IMR-90 (cell line): Measurements from ENCODE around the gene POFUT1. TPM values are rescaled to one million over a fixed set of nuclear protein-coding genes. Genes with fewer than 3 reads are reported as not detected.

Experiments
- ATAC-seq: fragments of 200-7000 bp; cut with Tn5 transposase; 2 replicates; pipeline ENCODE4 v1.9.1; 2020; ENCODE audit warnings: low read depth, mild to moderate bottlenecking, moderate library complexity
- BruUV-seq: library from RNA; stranded (reverse); fragments of 400-500 nt; replicated peaks from 2 replicates; lab custom pipeline; 2021; lab: Mats Ljungman, UMichigan
- CTCF ChIA-PET: fragments of 300-600 bp; formaldehyde crosslinking; extraction: SDS; loops from one replicate; lab custom pipeline; 2021; ENCODE audit warnings: antibody characterized with exemption; lab: Yijun Ruan, JAX
- POLR2A ChIA-PET: fragments of 300-600 bp; sonication (Branson Sonifier 250); formaldehyde crosslinking; loops from one replicate; lab custom pipeline; 2022; ENCODE audit warnings: antibody characterized with exemption; ENCODE audit not compliant: unreplicated experiment; lab: Charles Lee
- DNase-seq: peaks from one replicate; pipeline ENCODE4 v3.0.0; 2013
- H2AFZ ChIP-seq: replicated peaks from 2 replicates; pipeline ENCODE3; 2013; ENCODE audit warnings: low read length, mild to moderate bottlenecking; ENCODE audit not compliant: poor library complexity
- H2AK5ac ChIP-seq: 2 replicates; pipeline ENCODE4 v1.6.1; 2013; ENCODE audit warnings: low read depth, low read length, inconsistent platforms
- H2AK9ac ChIP-seq: replicated peaks from 2 replicates; pipeline ENCODE3; 2013; ENCODE audit warnings: mild to moderate bottlenecking, low read depth, low read length, moderate library complexity; ENCODE audit not compliant: poor library complexity
- H2BK120ac ChIP-seq: 2 replicates; pipeline ENCODE4 v1.6.1; 2013; ENCODE audit warnings: low read depth, low read length, inconsistent platforms
- H2BK15ac ChIP-seq: 3 replicates; pipeline ENCODE4 v1.6.1; 2013; ENCODE audit warnings: low read depth, low read length, inconsistent platforms
- H2BK20ac ChIP-seq: 2 replicates; pipeline ENCODE4 v1.6.1; 2013; ENCODE audit warnings: low read depth, mild to moderate bottlenecking, inconsistent platforms, low read length, moderate library complexity
- H2BK5ac ChIP-seq: 2 replicates; pipeline ENCODE4 v1.6.1; 2013; ENCODE audit warnings: mild to moderate bottlenecking, low read depth, low read length, inconsistent platforms; ENCODE audit not compliant: poor library complexity, severe bottlenecking
- H3K14ac ChIP-seq: replicated peaks from 2 replicates; pipeline ENCODE4 v1.6.1; 2013; ENCODE audit warnings: low read depth, low read length, inconsistent platforms
- H3K18ac ChIP-seq: 2 replicates; pipeline ENCODE4 v1.6.1; 2013; ENCODE audit warnings: low read depth, low read length, control low read depth
- H3K23ac ChIP-seq: 2 replicates; pipeline ENCODE4 v1.6.1; 2013; ENCODE audit warnings: low read depth, low read length, inconsistent platforms
- H3K27ac ChIP-seq: 2 replicates; pipeline ENCODE4 v1.5.1; 2013; ENCODE audit warnings: mild to moderate bottlenecking, control low read depth, low read length; ENCODE audit not compliant: insufficient read depth
- H3K27me3 ChIP-seq: 2 replicates; pipeline ENCODE4 v1.6.1; 2013; ENCODE audit warnings: low read length; ENCODE audit not compliant: control insufficient read depth, insufficient read depth
- H3K36me3 ChIP-seq: 2 replicates; pipeline ENCODE4 v1.6.1; 2013; ENCODE audit warnings: low read length, mixed read lengths; ENCODE audit not compliant: control insufficient read depth, insufficient read depth
- H3K4ac ChIP-seq: 2 replicates; pipeline ENCODE4 v1.6.1; 2013; ENCODE audit warnings: low read depth, low read length, inconsistent platforms
- H3K4me1 ChIP-seq: 2 replicates; pipeline ENCODE4 v1.6.1; 2013; ENCODE audit warnings: low read length, mixed read lengths; ENCODE audit not compliant: control insufficient read depth, insufficient read depth
- H3K4me2 ChIP-seq: 2 replicates; pipeline ENCODE4 v1.6.1; 2013; ENCODE audit warnings: low read depth, mild to moderate bottlenecking, control low read depth, low read length, moderate library complexity
- H3K4me3 ChIP-seq: 2 replicates; pipeline ENCODE4 v1.5.1; 2013; ENCODE audit warnings: low read depth, mild to moderate bottlenecking, control low read depth, low read length, moderate library complexity; ENCODE audit not compliant: insufficient read depth
- H3K56ac ChIP-seq: 2 replicates; pipeline ENCODE4 v1.6.1; 2013; ENCODE audit warnings: low read length, inconsistent platforms; ENCODE audit not compliant: insufficient read depth; ENCODE audit errors: extremely low read depth
- H3K79me1 ChIP-seq, 2 experiments: 2 replicates each; pipeline ENCODE4 v1.6.1; 2013; ENCODE audit warnings: low read length in 2 of 2, inconsistent platforms in 1 of 2, low read depth in 1 of 2
- H3K9ac ChIP-seq: 2 replicates; pipeline ENCODE4 v1.6.1; 2013; ENCODE audit warnings: low read depth, low read length, control low read depth
- H3K9me1 ChIP-seq: 2 replicates; pipeline ENCODE4 v1.6.1; 2013; ENCODE audit warnings: low read length, inconsistent platforms; ENCODE audit not compliant: insufficient read depth
- H3K9me3 ChIP-seq: 2 replicates; pipeline ENCODE4 v1.6.1; 2013; ENCODE audit warnings: low read length; ENCODE audit not compliant: control insufficient read depth, insufficient read depth
- H4K20me1 ChIP-seq: 2 replicates; pipeline ENCODE4 v1.6.1; 2013; ENCODE audit warnings: low read length, inconsistent platforms; ENCODE audit not compliant: insufficient read depth
- H4K5ac ChIP-seq: 2 replicates; pipeline ENCODE4 v1.6.1; 2013; ENCODE audit warnings: mild to moderate bottlenecking, low read depth, low read length, control low read depth
- H4K8ac ChIP-seq, 2 experiments: 2 replicates each; pipeline ENCODE4 v1.6.1; 2013; ENCODE audit warnings: low read depth in 2 of 2, low read length in 2 of 2, control low read depth in 1 of 2, inconsistent platforms in 1 of 2
- H4K91ac ChIP-seq: 2 replicates; pipeline ENCODE4 v1.6.1; 2013; ENCODE audit warnings: low read depth, low read length, inconsistent platforms; ENCODE audit not compliant: insufficient read depth
- BHLHE40 ChIP-seq: fragments of 150-350 bp; IDR thresholded peaks from 2 replicates; pipeline ENCODE4 v1.6.1; 2016; ENCODE audit warnings: mild to moderate bottlenecking, low read depth, low read length
- CEBPB ChIP-seq: IDR thresholded peaks from 2 replicates; pipeline ENCODE4 v1.6.1; 2012; ENCODE audit warnings: low read depth, low read length, improper control_type of control experiment
- CHD1 ChIP-seq: IDR thresholded peaks from 2 replicates; pipeline ENCODE4 v1.6.1; 2012; ENCODE audit warnings: low read depth, low read length, improper control_type of control experiment
- MXI1 ChIP-seq: IDR thresholded peaks from 2 replicates; pipeline ENCODE4 v1.6.1; 2012; ENCODE audit warnings: low read depth, mild to moderate bottlenecking, low read length, moderate library complexity, borderline replicate concordance
- RAD21 ChIP-seq: IDR thresholded peaks from 2 replicates; pipeline ENCODE4 v1.6.1; 2012; ENCODE audit warnings: low read length, improper control_type of control experiment
- WGBS, 2 experiments: methylation state at CpG; one replicate each; pipeline versions ENCODE4 v1.1.5 to v1.1.7; 2013; ENCODE audit warnings: missing lambda C conversion rate in 2 of 2; ENCODE audit not compliant: insufficient read length in 1 of 2; ENCODE audit errors: extremely low coverage in 2 of 2; 5-methylcytosine and 5-hydroxymethylcytosine counted together
- dilution Hi-C: fragments of 300-500 bp; cut with HindIII; formaldehyde crosslinking; loops from one replicate; pipeline ENCODE4 v1.14.3; 2018; ENCODE audit warnings: low sequenced_read_pairs; ENCODE audit not compliant: unreplicated experiment
- in situ Hi-C: fragments of 300-500 bp; cut with MboI; formaldehyde crosslinking; loops from 3 replicates; pipeline ENCODE4 v1.14.3; 2019; ENCODE audit warnings: low sequenced_read_pairs, inconsistent platforms, mixed read lengths
- intact Hi-C: fragments of 100-400 bp; cut with micrococcal nuclease; formaldehyde crosslinking; loops from 2 replicates; pipeline ENCODE4 v1.10.0; 2022
- polyA plus RNA-seq, 3 experiments: library from polyadenylated mRNA; depleted of rRNA; stranded (reverse); fragments of >200 nt; gene quantifications; 2 replicates each; pipeline ENCODE4 v1.2.3, GENCODE V29; 2012; ENCODE audit warnings: low replicate concordance in 1 of 3
- total RNA-seq: library from RNA; depleted of rRNA; stranded (reverse); fragments of >200 nt; gene quantifications from 2 replicates; pipeline ENCODE4 v1.2.3, GENCODE V29; 2012
- TF ChIP-seq, protein P1 (sequence below): fragments of 150-350 bp; IDR thresholded peaks from 2 replicates; pipeline ENCODE4 v1.6.1; 2016; ENCODE audit warnings: low read depth, mild to moderate bottlenecking, low read length, moderate library complexity, borderline replicate concordance
- TF ChIP-seq, protein P2 (sequence below): fragments of 150-350 bp; IDR thresholded peaks from 2 replicates; pipeline ENCODE4 v1.6.1; 2017; ENCODE audit warnings: mild to moderate bottlenecking, antibody characterized with exemption, low read length, low read depth

The POFUT1 gene
- total and polyA plus RNA-seq, 2 of the 4 experiments (the other 2 are of a cell fraction), result 25.5 to 41.1 TPM

DNA sequence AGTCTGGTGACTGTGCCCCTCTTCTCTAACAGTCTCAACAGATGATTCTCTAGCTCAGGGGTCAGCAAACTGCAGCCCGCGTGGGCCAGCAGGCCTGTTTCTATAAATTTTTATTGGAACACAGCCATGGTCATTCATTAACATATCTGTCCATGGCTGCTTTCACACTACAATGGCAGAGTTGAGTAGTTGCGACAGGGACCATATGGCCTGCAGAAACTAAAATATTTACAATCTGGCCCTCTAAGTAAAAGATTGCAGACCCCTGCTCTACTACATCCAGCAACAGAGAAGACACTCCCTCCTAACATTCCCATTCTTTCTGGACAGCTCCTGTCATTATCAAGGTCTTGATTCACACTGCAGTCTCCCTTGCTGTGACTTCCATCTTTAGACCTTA lies 45.3 kb upstream of the POFUT1 start:
- H3K36me3 ChIP-seq, result peaks cover 74% of the 10 kb centered on the region
- TF ChIP-seq, protein P1, sequence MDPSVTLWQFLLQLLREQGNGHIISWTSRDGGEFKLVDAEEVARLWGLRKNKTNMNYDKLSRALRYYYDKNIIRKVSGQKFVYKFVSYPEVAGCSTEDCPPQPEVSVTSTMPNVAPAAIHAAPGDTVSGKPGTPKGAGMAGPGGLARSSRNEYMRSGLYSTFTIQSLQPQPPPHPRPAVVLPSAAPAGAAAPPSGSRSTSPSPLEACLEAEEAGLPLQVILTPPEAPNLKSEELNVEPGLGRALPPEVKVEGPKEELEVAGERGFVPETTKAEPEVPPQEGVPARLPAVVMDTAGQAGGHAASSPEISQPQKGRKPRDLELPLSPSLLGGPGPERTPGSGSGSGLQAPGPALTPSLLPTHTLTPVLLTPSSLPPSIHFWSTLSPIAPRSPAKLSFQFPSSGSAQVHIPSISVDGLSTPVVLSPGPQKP, result no peak
- TF ChIP-seq MXI1 (no peak), BHLHE40 (no peak), RAD21 (no peak), CEBPB (no peak), CHD1 (no peak)
- TF ChIP-seq, protein P2, sequence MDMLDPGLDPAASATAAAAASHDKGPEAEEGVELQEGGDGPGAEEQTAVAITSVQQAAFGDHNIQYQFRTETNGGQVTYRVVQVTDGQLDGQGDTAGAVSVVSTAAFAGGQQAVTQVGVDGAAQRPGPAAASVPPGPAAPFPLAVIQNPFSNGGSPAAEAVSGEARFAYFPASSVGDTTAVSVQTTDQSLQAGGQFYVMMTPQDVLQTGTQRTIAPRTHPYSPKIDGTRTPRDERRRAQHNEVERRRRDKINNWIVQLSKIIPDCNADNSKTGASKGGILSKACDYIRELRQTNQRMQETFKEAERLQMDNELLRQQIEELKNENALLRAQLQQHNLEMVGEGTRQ, result no peak
- no peak overlapping the region for H3K4me2 ChIP-seq
- peaks cover 0 to 8% of the 10 kb centered on the region in 2 experiments; a peak in 1 of 4 replicates for H3K79me1 ChIP-seq
- no peak overlapping the region for H2AK5ac ChIP-seq
- no peak overlapping the region for H2AFZ ChIP-seq
- H3K18ac ChIP-seq, result no peak overlapping the region
- WGBS, 2 experiments, result no CpG with 5 or more reads among the region's 3 CpGs
- H4K8ac ChIP-seq, result no peak overlapping the region
- intact Hi-C loops (no loop called here), in situ Hi-C loops (no loop called here), dilution Hi-C loops (no loop called here)
- ATAC-seq (no peak), DNase-seq (no peak)
- no peak overlapping the region for H3K14ac ChIP-seq
- H3K27ac ChIP-seq, result no peak overlapping the region
- no peaks in the 10 kb centered on the region for H4K20me1 ChIP-seq
- no peak overlapping the region for H3K4me3 ChIP-seq
- H2BK120ac ChIP-seq, result no peak overlapping the region
- no peak overlapping the region for H3K56ac ChIP-seq
- H3K9me1 ChIP-seq, result peaks cover 11% of the 10 kb centered on the region
- no peak overlapping the region for H3K4ac ChIP-seq
- no peak overlapping the region for H4K91ac ChIP-seq
- no peak overlapping the region for H2BK15ac ChIP-seq
- no TSS peak for BruUV-seq
- no peak overlapping the region for H2BK20ac ChIP-seq
- CTCF ChIA-PET, result no interaction called here
- POLR2A ChIA-PET, result no interaction called here
- no peaks in the 10 kb centered on the region for H3K4me1 ChIP-seq
- H3K23ac ChIP-seq, result no peak overlapping the region
- H3K9ac ChIP-seq, result no peak overlapping the region
- H3K27me3 ChIP-seq, result no peaks in the 10 kb centered on the region
- H4K5ac ChIP-seq, result no peak overlapping the region
- no peak overlapping the region for H2AK9ac ChIP-seq
- H2BK5ac ChIP-seq, result no peak overlapping the region
- no peaks in the 10 kb centered on the region for H3K9me3 ChIP-seq
